Measurements from ENCODE around the gene NCOR2. TPM values are rescaled to one million over a fixed set of nuclear protein-coding genes. Genes with fewer than 3 reads are reported as not detected.

Gene NCOR2
- total and polyA plus RNA-seq, 2 donors (not counting 3 experiments of a cell fraction or from before 2014, with no cell fraction given) = 26.5 to 241 TPM

- no peak overlapping the region for H3K4me2 ChIP-seq (ENCODE audit: insufficient read depth, low read length)
- H3K9me1 ChIP-seq (replicated peaks; ENCODE audit: control insufficient read depth, extremely low read depth, insufficient read depth, low read length) = no peaks in the 10 kb centered on the region
- H3K9me3 ChIP-seq (replicated peaks; ENCODE audit: control insufficient read depth, insufficient read depth, low read length) = no peaks in the 10 kb centered on the region
- intact Hi-C loops (cut with micrococcal nuclease) = no loop called here
- BruUV-seq (replicated peaks) = no TSS peak
- H3K27ac ChIP-seq (ENCODE audit: insufficient read depth, low read depth, low read length) = no peak overlapping the region
- FAIRE-seq (no peak), DNase-seq (ENCODE audit: low read depth, low spot score) (no peak)
- H3K36me3 ChIP-seq (ENCODE audit: control insufficient read depth in 2 of 2, extremely low read depth in 1 of 2, insufficient read depth in 2 of 2, low read length in 2 of 2) = no peaks in the 10 kb centered on the region
- no peak overlapping the region for H3K4me3 ChIP-seq (replicated peaks in 1 of 3; ENCODE audit: insufficient read depth in 1 of 3, low read depth in 1 of 3, low read length in 3 of 3)
- no peak overlapping the region for H3K9ac ChIP-seq (replicated peaks; ENCODE audit: extremely low read depth, insufficient read depth, low read length)
- no peak for TF ChIP-seq MYC (IDR thresholded peaks at IDR 0.05; ENCODE audit: low read depth, low read length)
- TF ChIP-seq CTCF (IDR thresholded peaks at IDR 0.05; ENCODE audit: extremely low read depth in 1 of 2, insufficient read depth in 1 of 2, low read depth in 1 of 2, low read length in 2 of 2) = no peak
- no peak for TF ChIP-seq MAX (IDR thresholded peaks at IDR 0.05; ENCODE audit: insufficient read depth, insufficient read length)
- TF ChIP-seq GATA2 (IDR thresholded peaks at IDR 0.05; ENCODE audit: insufficient read depth, insufficient read length, low read depth, low read length) = no peak
- TF ChIP-seq JUN (IDR thresholded peaks at IDR 0.05; ENCODE audit: borderline replicate concordance, insufficient read depth, insufficient read length, low read depth) = no peak
- no peak for TF ChIP-seq POLR2A (IDR thresholded peaks at IDR 0.05; ENCODE audit: low read depth, low read length)
- TF ChIP-seq POLR2AphosphoS5 (IDR thresholded peaks at IDR 0.05; ENCODE audit: insufficient read depth, low read depth, low read length) = no peak
- H3K79me2 ChIP-seq (ENCODE audit: control insufficient read depth, insufficient read depth, low read length) = no peaks in the 10 kb centered on the region
- H3K4me1 ChIP-seq (ENCODE audit: control insufficient read depth, extremely low read depth, insufficient read depth, low read length) = peaks cover 8% of the 10 kb centered on the region
- ChIA-PET POLR2A (no interaction called here), CTCF (no interaction called here)
- H3K27me3 ChIP-seq (ENCODE audit: control insufficient read depth in 2 of 2, insufficient read depth in 2 of 2, low read length in 2 of 2) = no peaks in the 10 kb centered on the region
- H4K20me1 ChIP-seq (replicated peaks; ENCODE audit: control insufficient read depth, extremely low read depth, insufficient read depth, low read length) = no peaks in the 10 kb centered on the region
- H2AFZ ChIP-seq (ENCODE audit: low read depth, low read length) = no peak overlapping the region
- dilution Hi-C loops (cut with MboI; ENCODE audit: extremely low pct_ligation_motif_present, low sequenced_read_pairs) = no loop called here
These were observed 11.0 kb upstream of the NCOR2 start for GRCh38 chr12:124578445-124578844.
